H1 (cell line): ENCODE results near the gene GAS2. TPM values are rescaled to one million over a fixed set of nuclear protein-coding genes. Genes with fewer than 3 reads are reported as not detected.

Experiments
- CHD7 ChIP-seq: fragments of 300-600 bp; sonication (generic); IDR thresholded peaks from 2 replicates; pipeline ENCODE4 v1.7.1; 2012; ENCODE audit warnings: low read length, moderate library complexity, mild to moderate bottlenecking, inconsistent platforms; ENCODE audit not compliant: insufficient replicate concordance
- EZH2 ChIP-seq: fragments of 200-600 bp; sonication (generic); IDR thresholded peaks from 2 replicates; pipeline ENCODE4 v1.7.1; 2012; ENCODE audit warnings: low read depth, mild to moderate bottlenecking, moderate library complexity, low read length, inconsistent platforms; ENCODE audit not compliant: severe bottlenecking
- RFX5 ChIP-seq: IDR thresholded peaks from 2 replicates; pipeline ENCODE4 v1.6.1; 2011; ENCODE audit warnings: low read depth, low read length, improper control_type of control experiment, borderline replicate concordance
- SRF ChIP-seq: IDR thresholded peaks from 2 replicates; pipeline ENCODE4 v1.6.1; 2011; ENCODE audit warnings: mild to moderate bottlenecking, low read depth, low read length, moderate library complexity
- ZNF274 ChIP-seq: IDR thresholded peaks from 2 replicates; pipeline ENCODE4 v1.7.0; 2012; ENCODE audit warnings: low read length, borderline replicate concordance; ENCODE audit errors: extremely low read depth
- polyA plus RNA-seq, 7 experiments: library from polyadenylated mRNA; depleted of rRNA in 3 of 7; stranded (reverse) in 5 of 7; unstranded in 2 of 7; fragments of >200 nt in 5 of 7; fragments of 200-250 nt in 2 of 7; gene quantifications; 1 replicate in 5 of 7; 2 replicates in 1 of 7; 4 replicates in 1 of 7; pipeline versions ENCODE4 v1.2.1 to v1.2.3, GENCODE V29; 2011 to 2013; ENCODE audit warnings: missing spikeins in 2 of 7, mixed read lengths in 2 of 7
- total RNA-seq: library from RNA; stranded (reverse); fragmentation: NEBNext Ultra II Directional; extraction: Animal tissue kit (Norgen Biotek cat#: 25700); gene quantifications from 2 replicates; pipeline ENCODE4 v1.2.1, GENCODE V29; 2021

GAS2 gene
- total and polyA plus RNA-seq, 2 of the 8 experiments (the other 6 are each of a cell fraction or from before 2014, with no cell fraction given) = 0.70 to 1.7 TPM

GRCh38 chr11:22680628-22681027 is 14.2 kb downstream of the GAS2 start (continued):
- no peak for TF ChIP-seq ZNF274
- TF ChIP-seq CHD7 = no peak
- TF ChIP-seq EZH2 = no peak
- TF ChIP-seq RFX5 = no peak
- TF ChIP-seq SRF = no peak
